ENCODE measurements around the gene RNF41. TPM values are rescaled to one million over a fixed set of nuclear protein-coding genes. Genes with fewer than 3 reads are reported as not detected.
A peak's percentile ranks its signal among the peaks of the same experiment; 100 is the strongest.

Gene RNF41
- total RNA-seq, 1 experiment from 2014 or later: 57.4 TPM

- TF ChIP-seq ARID4B (CRISPR knock-in tag; IDR thresholded peaks at IDR 0.05; ENCODE audit: borderline replicate concordance) (no peak), ZNF138 (CRISPR knock-in tag; conservative IDR thresholded peaks at IDR 0.05) (no peak), NR3C1 (CRISPR knock-in tag; conservative IDR thresholded peaks at IDR 0.05; ENCODE audit: low read depth) (no peak), IRF1 (CRISPR knock-in tag; IDR thresholded peaks at IDR 0.05) (no peak), ETV6 (CRISPR knock-in tag; IDR thresholded peaks at IDR 0.05) (0 out of 2 replicates have a peak, but pooled peaks have one; percentile 25), HMGXB4 (CRISPR knock-in tag; IDR thresholded peaks at IDR 0.05) (no peak), ZNF317 (CRISPR knock-in tag; IDR thresholded peaks at IDR 0.05; ENCODE audit: borderline replicate concordance, low read depth) (no peak), MXD4 (CRISPR knock-in tag; IDR thresholded peaks at IDR 0.05; ENCODE audit: borderline replicate concordance) (no peak), ATF6 (CRISPR knock-in tag; IDR thresholded peaks at IDR 0.05) (no peak), ZNF423 (CRISPR knock-in tag; IDR thresholded peaks at IDR 0.05) (no peak), SMAD3 (CRISPR knock-in tag; IDR thresholded peaks at IDR 0.05; ENCODE audit: borderline replicate concordance) (0 out of 2 replicates have a peak, but pooled peaks have one; percentile 12), ZNF121 (CRISPR knock-in tag; IDR thresholded peaks at IDR 0.05) (peak; percentile 62), FOXJ3 (CRISPR knock-in tag; IDR thresholded peaks at IDR 0.05; ENCODE audit: borderline replicate concordance) (no peak), MLX (CRISPR knock-in tag; IDR thresholded peaks at IDR 0.05) (no peak), ZMAT4 (CRISPR knock-in tag; IDR thresholded peaks at IDR 0.05) (no peak), ZNF416 (CRISPR knock-in tag; IDR thresholded peaks at IDR 0.05) (peak; percentile 34; the same call in 1 of the 2 replicates), GABPB1 (CRISPR knock-in tag; IDR thresholded peaks at IDR 0.05) (no peak), ZBTB21 (CRISPR knock-in tag; IDR thresholded peaks at IDR 0.05; ENCODE audit: borderline replicate concordance) (no peak), ZNF671 (CRISPR knock-in tag; IDR thresholded peaks at IDR 0.05) (no peak), ZNF425 (CRISPR knock-in tag; conservative IDR thresholded peaks at IDR 0.05) (no peak), NFATC4 (CRISPR knock-in tag; IDR thresholded peaks at IDR 0.05) (no peak)
Observed at GRCh38 chr12:56157201-56158028, 64.3 kb downstream of the RNF41 start (continued).

Measured in WTC11 (cell line).